HG03060 (cell line): ENCODE data around the gene ATG4B.

Source experiments
- ATAC-seq: cut with Tn5 transposase; IDR thresholded peaks from one replicate; pipeline ENCODE4 v1.9.1; 2021; ENCODE audit warnings: low read depth, moderate number of reproducible peaks; ENCODE audit not compliant: unreplicated experiment

Gene ATG4B

DNA sequence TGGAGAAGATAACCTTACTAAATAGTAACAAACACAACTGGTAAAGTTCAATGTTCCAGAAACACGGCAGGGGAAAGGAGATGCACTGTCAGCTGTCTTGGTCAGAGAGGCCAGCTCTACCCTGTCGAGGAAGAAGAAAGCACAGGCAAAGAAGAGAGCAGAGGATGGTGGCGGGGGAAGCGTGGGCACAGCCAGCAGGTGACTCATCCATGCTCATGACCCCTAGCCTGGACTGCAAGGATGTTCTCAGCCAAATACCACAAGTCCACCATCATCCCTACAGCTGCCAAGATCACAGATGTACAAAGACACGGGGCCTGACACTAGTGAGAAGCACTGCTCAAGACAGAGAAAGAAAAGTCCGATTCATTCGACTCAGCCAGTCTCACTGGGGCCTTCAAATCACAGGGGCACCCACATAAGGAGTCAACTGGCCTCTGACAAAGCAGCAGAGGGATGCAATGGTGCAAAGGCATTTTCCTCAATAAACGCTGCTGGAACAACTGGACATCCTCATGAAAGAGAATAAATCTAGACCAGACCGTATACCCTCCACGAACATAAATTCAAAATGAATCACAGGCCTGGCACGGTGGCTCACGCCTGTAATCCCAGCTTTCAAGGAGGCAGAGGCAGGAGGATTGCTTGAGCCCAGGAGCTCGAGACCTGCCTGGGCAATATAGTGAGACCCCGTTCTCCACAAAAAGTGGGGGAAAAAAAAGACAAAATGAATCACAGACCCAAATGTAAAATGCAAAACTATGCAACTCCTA is 43.5 kb downstream of the ATG4B start:
- ATAC-seq: no peak

DNA sequence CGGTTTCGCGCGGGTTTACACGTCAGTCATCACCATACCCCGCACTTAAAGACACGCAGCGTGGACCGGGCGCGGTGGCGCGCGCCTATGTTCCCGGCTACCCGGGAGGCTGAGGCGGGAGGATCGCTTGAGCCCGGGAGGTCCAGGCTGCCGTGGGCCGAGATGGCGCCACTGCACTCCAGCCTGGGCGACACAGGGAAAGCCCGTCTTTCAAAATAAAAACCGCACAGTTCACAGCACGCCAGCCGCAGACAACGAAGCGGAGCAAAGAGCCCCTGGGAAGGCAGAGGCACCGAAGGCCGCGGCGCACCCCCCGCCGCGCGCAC is 48.8 kb downstream of the ATG4B start:
- ATAC-seq: peak; percentile 10

- ATAC-seq: peak; percentile 86
Observed at GRCh38 chr2:241686650-241687425, 49.3 kb downstream of the ATG4B start, which contains the start of gene DTYMK. Gene DTYMK, minus strand, starts transcription at chr2:241686815. Its CDS starts 32 bp downstream, at chr2:241686783.

- ATAC-seq: no peak
Observed at GRCh38 chr2:241689306-241689705, 51.8 kb downstream of the ATG4B start.

- no peak for ATAC-seq
Observed at GRCh38 chr2:241690202-241690717, 52.8 kb downstream of the ATG4B start.

GRCh38 chr2:241692448-241692847 is 55.0 kb downstream of the ATG4B start:
- no peak for ATAC-seq

GRCh38 chr2:241695651-241696050 is 58.2 kb downstream of the ATG4B start:
- ATAC-seq: no peak

- ATAC-seq: peak; percentile 36
Observed at GRCh38 chr2:241701149-241701398, 63.6 kb downstream of the ATG4B start.

DNA sequence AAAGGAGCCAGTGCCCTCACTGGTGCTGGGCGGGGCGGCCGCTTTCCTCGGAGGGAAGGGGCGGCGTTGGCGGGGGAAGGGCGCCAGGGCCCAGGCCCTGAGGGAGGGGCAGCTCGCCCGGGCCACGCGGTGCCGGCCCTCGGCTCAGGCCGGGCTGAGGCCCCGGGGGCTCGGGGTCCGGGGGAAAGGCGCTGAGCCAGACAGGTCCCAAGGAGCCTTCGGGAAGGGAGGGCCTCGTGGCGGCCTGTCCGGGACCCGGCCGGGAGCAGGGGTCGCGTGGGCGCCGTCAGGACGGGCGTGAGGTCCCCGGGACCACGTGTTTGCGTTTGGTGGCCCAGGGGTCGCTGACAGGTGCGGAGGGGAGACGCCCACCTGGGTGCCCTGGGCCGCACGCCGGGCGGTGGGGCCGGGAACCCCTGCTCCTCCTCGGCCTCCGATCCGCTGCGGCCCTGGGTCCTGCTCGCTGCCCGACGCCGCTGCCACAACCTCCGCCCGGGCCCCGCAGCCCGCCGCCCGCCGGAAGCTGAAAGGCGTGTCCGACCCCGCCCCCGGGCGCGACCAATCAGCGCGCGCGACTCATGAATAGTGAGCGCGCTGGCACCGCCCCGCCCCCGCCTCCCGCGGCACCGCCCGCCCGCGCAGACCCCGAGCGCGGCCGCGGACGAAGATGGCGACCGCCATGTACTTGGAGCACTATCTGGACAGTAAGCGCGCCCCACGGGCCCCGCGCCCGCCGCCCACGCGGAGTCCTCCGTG is 64.1 kb downstream of the ATG4B start, which contains the start of gene ING5:
ING5 (plus strand) TSS at position 641 of the 756 bp plus-strand sequence; CDS start at position 668, 27 bp downstream.
- peak; percentile 19 for ATAC-seq

GRCh38 chr2:241702155-241703031 is 64.9 kb downstream of the ATG4B start:
- ATAC-seq: peak; percentile 64

DNA sequence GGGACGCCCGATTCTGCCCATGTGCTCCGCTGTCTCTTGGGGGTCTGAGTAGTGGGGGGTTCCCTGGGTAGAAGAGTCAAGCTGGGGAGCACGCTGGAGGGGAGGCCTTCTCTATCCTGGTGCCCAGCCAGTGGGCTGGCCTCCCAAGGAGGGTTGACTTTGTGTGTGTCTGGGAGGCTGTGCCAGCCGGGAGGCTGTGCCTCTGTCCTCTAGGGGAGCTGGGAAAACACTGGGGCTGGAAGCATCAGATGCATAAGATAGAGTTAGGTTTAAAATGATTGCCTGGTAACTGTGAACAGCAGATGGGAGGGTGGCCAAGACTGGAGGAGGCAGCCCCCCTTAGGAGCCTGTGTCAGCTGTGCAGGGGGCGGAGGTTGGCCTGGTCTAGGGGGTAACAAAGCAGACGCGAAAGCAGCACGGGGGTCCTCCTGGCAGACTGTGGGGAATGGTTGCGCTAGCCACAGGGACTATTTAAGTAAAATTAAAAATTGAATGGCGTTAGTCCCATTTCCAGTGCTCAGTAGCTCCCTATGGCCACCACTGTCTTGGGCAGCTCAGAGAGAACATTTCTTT is 65.6 kb downstream of the ATG4B start:
- no peak for ATAC-seq

GRCh38 chr2:241706537-241706936 is 69.0 kb downstream of the ATG4B start:
- ATAC-seq: no peak

DNA sequence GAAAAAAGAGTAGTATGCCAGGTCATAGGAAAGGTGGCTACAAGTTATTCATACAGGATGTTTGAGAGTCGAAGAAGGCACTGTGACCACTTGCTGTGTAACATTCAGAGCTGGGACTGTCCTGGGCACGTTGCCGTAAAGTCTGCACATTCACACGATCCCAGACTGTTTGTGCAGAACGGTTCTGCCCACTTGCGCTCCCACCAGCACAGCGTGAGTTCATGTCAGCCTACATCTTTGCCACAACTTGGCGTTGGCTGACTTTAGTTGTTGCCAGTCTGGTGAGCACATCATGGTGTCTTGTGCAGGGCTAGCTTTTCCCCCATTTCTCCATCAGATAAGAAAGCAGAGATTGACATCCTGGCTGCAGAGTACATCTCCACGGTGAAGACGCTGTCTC is 71.4 kb downstream of the ATG4B start:
- ATAC-seq: no peak

- no peak for ATAC-seq
Observed at GRCh38 chr2:241719093-241719492, 81.6 kb downstream of the ATG4B start.

DNA sequence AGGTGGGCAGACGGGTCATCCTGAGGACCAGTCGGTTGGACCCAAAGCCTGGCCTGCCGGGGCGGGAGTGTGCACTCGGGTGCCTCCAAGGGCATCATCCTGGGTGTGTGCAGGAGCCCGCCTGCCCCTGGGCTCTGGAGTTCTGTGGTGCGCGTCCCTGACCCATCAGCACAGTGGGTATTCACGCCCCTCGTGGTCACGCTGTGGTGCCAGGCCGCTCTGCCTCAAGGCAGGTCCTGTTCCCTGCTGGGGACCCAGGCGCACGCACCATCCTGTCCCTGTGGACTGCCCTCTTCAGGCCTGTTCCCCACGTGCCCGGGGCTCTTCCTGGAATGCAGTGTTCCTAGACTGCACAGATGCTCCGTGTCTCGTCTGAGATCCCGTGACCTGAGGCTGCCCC is 82.6 kb downstream of the ATG4B start:
- ATAC-seq: no peak

DNA sequence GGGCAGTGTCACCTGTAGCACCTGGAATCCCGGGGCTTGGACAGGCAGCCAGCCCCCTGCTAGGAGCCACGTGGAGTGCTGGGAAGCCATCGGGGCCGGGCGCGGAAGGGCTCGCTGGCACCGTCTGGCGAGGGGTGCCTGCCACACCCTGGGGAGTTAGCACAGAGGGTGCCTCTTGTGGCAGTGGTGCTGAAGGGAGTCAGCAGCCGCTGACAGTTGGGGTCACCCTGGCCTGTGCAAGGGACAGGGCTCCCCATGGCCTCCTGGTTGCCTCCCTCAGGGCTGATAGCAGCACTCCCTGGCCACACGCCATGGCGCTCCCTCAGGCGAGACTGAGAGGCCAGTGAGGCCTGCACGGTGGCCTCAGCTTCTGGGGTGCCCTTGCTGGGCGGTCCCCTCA is 83.1 kb downstream of the ATG4B start:
- no peak for ATAC-seq

- no peak for ATAC-seq
Observed at GRCh38 chr2:241721852-241722251, 84.4 kb downstream of the ATG4B start.

DNA sequence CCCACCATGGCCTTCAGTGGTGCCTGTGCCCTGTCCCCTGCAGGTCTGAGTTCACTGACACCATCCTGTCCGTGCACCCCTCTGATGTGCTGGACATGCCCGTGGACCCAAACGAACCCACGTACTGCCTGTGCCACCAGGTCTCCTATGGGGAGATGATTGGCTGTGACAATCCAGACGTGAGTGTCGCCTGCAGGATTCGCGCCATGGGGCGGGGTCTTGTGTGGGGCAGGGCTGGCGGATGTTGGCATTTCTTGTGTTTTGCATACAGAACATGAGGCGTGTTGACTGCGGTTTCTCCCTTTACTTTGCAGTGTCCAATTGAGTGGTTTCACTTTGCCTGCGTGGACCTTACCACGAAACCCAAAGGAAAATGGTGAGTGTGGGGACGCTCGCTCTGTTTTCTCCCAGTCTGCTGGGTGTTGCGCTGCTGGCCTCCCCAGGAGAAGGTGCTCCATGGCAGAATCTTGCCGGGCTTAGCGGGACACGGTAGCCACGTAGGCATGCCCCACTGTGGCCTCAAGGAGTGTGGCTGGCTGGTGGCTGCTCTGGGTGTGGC is 85.5 kb downstream of the ATG4B start:
- ATAC-seq: no peak
